Progenitor cell of endocrine pancreas (in vitro differentiated cells): ENCODE data around the gene OSBPL5. TPM values are rescaled to one million over a fixed set of nuclear protein-coding genes. Genes with fewer than 3 reads are reported as not detected.

Experiments
- DNase-seq: peaks from one replicate; pipeline ENCODE4 v3.0.0; 2021; ENCODE audit warnings: low spot score; ENCODE audit not compliant: unreplicated experiment
- H3K27ac Mint-ChIP-seq: 2 replicates; pipeline ENCODE4 v1.8.0; 2021; ENCODE audit warnings: mild to moderate bottlenecking, moderate library complexity, mixed read lengths
- H3K27me3 Mint-ChIP-seq: 2 replicates; pipeline ENCODE4 v1.8.0; 2021; ENCODE audit warnings: mixed read lengths
- H3K36me3 Mint-ChIP-seq: 2 replicates; pipeline ENCODE4 v1.8.0; 2022; ENCODE audit warnings: mixed read lengths; ENCODE audit not compliant: insufficient read depth
- H3K4me1 Mint-ChIP-seq: 2 replicates; pipeline ENCODE4 v1.8.0; 2021; ENCODE audit warnings: low read depth, mixed read lengths
- H3K4me3 Mint-ChIP-seq: 2 replicates; pipeline ENCODE4 v1.8.0; 2021; ENCODE audit warnings: low read depth, mild to moderate bottlenecking, moderate library complexity, mixed read lengths
- H3K9me3 Mint-ChIP-seq: 2 replicates; pipeline ENCODE4 v1.8.0; 2021; ENCODE audit warnings: low read depth, mixed read lengths
- CTCF ChIP-seq: fragments of 200-600 bp; sonication (generic); IDR thresholded peaks from one replicate; pipeline ENCODE4 v1.5.0; 2021; ENCODE audit warnings: antibody characterized with exemption, mild to moderate bottlenecking; ENCODE audit not compliant: unreplicated experiment
- total RNA-seq: library from RNA; stranded (reverse); gene quantifications from 2 replicates; pipeline ENCODE4 v1.2.1, GENCODE V29; 2021

OSBPL5 gene
- total RNA-seq, 1 donor from 2014 or later: 11.9 TPM

DNA sequence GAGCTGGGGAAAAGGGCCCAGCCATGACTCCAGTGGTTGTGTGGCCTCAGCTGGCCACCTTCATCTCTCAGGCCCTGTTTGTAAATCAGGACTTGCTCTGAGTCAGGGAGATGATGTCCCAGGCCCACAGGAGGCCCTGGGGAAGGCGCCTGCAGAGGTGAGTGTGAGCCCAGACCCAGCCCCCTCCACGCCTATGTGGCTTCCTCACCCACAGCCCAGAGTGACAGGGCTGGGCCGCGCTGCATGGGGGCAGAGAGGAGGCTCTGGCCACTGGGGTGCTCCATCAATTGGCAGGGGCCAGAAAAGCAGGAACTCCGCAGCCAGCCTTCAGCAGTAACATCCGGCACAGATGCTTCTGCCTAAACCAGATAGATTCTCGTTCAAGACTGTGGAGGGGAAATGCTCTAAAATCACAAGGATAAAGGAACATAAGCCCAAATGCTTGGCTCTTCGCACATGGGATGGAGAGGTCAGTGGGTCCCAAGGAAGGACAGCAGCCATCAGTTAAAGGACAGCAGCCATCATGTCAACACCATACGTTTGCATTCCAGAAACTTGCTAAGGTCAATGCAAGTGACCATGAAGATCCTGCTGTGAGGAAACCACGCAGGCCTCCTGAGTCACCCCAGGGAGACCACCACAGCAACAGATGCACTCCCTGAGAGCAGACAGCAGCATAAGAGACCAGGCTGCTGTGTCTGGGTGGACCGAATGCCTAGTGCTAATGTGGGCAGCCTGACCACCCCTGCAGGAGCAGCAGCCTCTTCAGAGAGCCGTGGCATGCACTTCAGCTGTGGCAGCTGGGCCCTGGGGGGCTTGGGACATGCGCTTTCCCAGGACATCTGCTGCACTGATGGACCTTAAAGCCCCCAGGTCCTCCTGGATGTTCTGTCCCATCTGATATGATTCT lies 28.3 kb downstream of the OSBPL5 start:
- Mint-ChIP-seq H3K4me1 (no peaks in the 10 kb centered on the region), H3K27ac (no peak overlapping the region), H3K27me3 (peaks cover 30% of the 10 kb centered on the region), H3K4me3 (no peak overlapping the region), H3K36me3 (no peaks in the 10 kb centered on the region), H3K9me3 (no peaks in the 10 kb centered on the region)
- no peak for DNase-seq
- no peak for TF ChIP-seq CTCF

DNA sequence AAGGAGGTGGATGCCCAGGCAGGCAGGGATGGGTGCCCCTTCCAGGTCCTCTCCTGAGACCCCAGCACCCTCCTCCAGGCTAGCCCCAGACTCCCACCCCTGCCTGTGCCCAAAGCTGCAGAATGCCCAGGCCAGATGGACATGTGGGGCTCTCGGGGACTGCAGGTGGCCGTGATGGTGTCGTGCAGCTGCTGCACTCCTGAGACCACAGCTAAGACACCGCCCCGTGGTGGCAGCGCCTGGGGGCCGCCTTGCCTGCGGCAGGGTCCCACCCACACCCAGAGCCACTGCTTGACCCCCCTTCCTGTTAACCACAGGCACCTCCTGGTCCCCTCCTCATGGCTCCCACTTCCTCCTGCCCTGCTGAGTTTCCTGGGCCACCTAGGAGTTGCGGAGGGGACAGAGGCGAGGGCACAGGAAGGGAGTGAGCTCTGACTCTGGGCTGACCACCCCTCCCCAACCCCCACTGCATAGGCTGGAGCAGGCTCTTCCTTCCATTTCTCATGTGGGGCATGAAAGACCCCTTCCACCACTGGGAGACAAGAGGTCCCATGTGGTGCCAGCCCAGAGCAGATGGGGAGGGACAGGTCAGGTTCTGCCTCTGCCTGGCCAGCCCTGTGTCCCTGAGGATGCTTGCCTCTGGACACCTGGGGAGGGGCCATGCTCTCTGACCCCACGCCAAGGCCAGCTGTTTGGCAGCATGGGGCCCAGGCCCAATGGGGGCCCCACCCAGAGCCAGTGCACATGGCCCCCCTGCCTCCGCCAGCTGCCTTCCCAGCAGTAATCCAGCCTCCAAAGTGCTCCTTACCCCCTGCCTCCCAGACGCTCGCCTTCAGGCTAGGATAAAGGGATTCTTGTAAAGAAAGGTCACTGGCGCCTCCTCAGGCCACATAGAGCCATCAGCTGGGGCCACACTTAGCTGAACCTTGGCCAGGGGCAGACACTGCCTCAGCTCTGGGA lies 29.3 kb downstream of the OSBPL5 start:
- Mint-ChIP-seq H3K4me1 (no peaks in the 10 kb centered on the region), H3K27ac (no peak overlapping the region), H3K9me3 (no peaks in the 10 kb centered on the region), H3K27me3 (peaks cover 28% of the 10 kb centered on the region), H3K36me3 (no peaks in the 10 kb centered on the region), H3K4me3 (no peak overlapping the region)
- TF ChIP-seq CTCF: peak; percentile 12
- no peak for DNase-seq

- no peaks in the 10 kb centered on the region for H3K9me3 Mint-ChIP-seq
- H3K27ac Mint-ChIP-seq: no peak overlapping the region
- no peak for TF ChIP-seq CTCF
- no peaks in the 10 kb centered on the region for H3K36me3 Mint-ChIP-seq
- H3K27me3 Mint-ChIP-seq: peaks cover 29% of the 10 kb centered on the region
- DNase-seq: no peak
- no peak overlapping the region for H3K4me3 Mint-ChIP-seq
- no peaks in the 10 kb centered on the region for H3K4me1 Mint-ChIP-seq
These were observed 30.2 kb downstream of the OSBPL5 start for GRCh38 chr11:3134651-3135480.

- peaks cover 31% of the 10 kb centered on the region for H3K27me3 Mint-ChIP-seq
- no peaks in the 10 kb centered on the region for H3K36me3 Mint-ChIP-seq
- H3K27ac Mint-ChIP-seq: no peak overlapping the region
- DNase-seq: no peak
- no peak for TF ChIP-seq CTCF
- H3K4me3 Mint-ChIP-seq: no peak overlapping the region
- no peaks in the 10 kb centered on the region for H3K9me3 Mint-ChIP-seq
- H3K4me1 Mint-ChIP-seq: no peaks in the 10 kb centered on the region
These were observed 30.9 kb downstream of the OSBPL5 start for GRCh38 chr11:3134218-3134621.
